RWPE2 (cell line): Measurements from ENCODE around the gene PPM1L.

ENCODE experiments used
- ATAC-seq: fragments of 200-7000 bp; cut with Tn5 transposase; 3 replicates; pipeline ENCODE4 v1.9.1; 2021; ENCODE audit warnings: low read depth
- DNase-seq: peaks from one replicate; pipeline ENCODE4 v3.0.0-alpha.2; 2020; ENCODE audit warnings: low spot score
- H3K27ac ChIP-seq: fragments of 450-650 bp; 2 replicates; pipeline ENCODE4 v1.5.1; 2017; ENCODE audit warnings: mild to moderate bottlenecking; ENCODE audit not compliant: poor library complexity, severe bottlenecking
- H3K27me3 ChIP-seq: fragments of 250-450 bp; sonication (Bioruptor Pico); 2 replicates; pipeline ENCODE4 v1.5.1; 2021; ENCODE audit warnings: mild to moderate bottlenecking, moderate library complexity; ENCODE audit not compliant: insufficient read depth, poor library complexity, severe bottlenecking
- H3K36me3 ChIP-seq: fragments of 250-450 bp; sonication (Bioruptor Pico); 2 replicates; pipeline ENCODE4 v1.5.1; 2020; ENCODE audit warnings: low read depth, mild to moderate bottlenecking, moderate library complexity
- H3K4me1 ChIP-seq: fragments of 250-450 bp; sonication (Bioruptor Pico); 2 replicates; pipeline ENCODE4 v1.5.1; 2021; ENCODE audit warnings: mild to moderate bottlenecking, moderate library complexity; ENCODE audit not compliant: insufficient read depth, poor library complexity, severe bottlenecking
- H3K4me3 ChIP-seq: fragments of 250-450 bp; sonication (Bioruptor Pico); 2 replicates; pipeline ENCODE4 v1.5.1; 2021; ENCODE audit warnings: mild to moderate bottlenecking, moderate library complexity; ENCODE audit not compliant: severe bottlenecking
- H3K9me3 ChIP-seq: fragments of 250-450 bp; sonication (Bioruptor Pico); 2 replicates; pipeline ENCODE4 v1.5.1; 2021; ENCODE audit warnings: mild to moderate bottlenecking, moderate library complexity; ENCODE audit not compliant: severe bottlenecking
- TF ChIP-seq, protein P1 (sequence below): fragments of 450-650 bp; IDR thresholded peaks from one replicate; pipeline ENCODE4 v1.5.1; 2017; ENCODE audit warnings: mild to moderate bottlenecking, moderate library complexity; ENCODE audit not compliant: poor library complexity, severe bottlenecking

PPM1L gene

DNA sequence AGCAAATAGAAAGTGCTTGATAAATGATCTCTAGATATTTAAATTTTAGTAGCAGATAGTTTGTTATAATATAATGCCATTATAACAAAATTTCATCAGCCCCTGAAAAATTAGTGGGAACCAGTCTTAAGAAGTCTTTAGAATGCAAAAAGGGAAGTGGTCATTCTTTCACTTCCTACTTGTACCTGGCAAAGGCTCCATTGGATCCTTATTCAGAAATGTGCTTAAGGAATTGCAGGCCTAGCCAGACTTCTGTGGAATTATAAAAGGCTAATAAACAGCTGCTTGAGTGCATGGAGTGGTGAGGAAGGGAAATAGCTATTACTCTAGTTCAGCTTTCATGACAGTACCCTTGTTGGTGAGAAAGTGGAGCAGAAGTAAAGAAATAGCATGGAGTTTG, 24.2 kb downstream of the PPM1L start:
- TF ChIP-seq, protein P1, sequence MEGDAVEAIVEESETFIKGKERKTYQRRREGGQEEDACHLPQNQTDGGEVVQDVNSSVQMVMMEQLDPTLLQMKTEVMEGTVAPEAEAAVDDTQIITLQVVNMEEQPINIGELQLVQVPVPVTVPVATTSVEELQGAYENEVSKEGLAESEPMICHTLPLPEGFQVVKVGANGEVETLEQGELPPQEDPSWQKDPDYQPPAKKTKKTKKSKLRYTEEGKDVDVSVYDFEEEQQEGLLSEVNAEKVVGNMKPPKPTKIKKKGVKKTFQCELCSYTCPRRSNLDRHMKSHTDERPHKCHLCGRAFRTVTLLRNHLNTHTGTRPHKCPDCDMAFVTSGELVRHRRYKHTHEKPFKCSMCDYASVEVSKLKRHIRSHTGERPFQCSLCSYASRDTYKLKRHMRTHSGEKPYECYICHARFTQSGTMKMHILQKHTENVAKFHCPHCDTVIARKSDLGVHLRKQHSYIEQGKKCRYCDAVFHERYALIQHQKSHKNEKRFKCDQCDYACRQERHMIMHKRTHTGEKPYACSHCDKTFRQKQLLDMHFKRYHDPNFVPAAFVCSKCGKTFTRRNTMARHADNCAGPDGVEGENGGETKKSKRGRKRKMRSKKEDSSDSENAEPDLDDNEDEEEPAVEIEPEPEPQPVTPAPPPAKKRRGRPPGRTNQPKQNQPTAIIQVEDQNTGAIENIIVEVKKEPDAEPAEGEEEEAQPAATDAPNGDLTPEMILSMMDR: no peak
- Histone ChIP-seq H3K4me1 (no peaks in the 10 kb centered on the region), H3K27ac (no peak overlapping the region), H3K9me3 (no peaks in the 10 kb centered on the region), H3K4me3 (no peak overlapping the region), H3K27me3 (no peaks in the 10 kb centered on the region), H3K36me3 (no peaks in the 10 kb centered on the region)
- no peak for ATAC-seq
- DNase-seq: no peak

DNA sequence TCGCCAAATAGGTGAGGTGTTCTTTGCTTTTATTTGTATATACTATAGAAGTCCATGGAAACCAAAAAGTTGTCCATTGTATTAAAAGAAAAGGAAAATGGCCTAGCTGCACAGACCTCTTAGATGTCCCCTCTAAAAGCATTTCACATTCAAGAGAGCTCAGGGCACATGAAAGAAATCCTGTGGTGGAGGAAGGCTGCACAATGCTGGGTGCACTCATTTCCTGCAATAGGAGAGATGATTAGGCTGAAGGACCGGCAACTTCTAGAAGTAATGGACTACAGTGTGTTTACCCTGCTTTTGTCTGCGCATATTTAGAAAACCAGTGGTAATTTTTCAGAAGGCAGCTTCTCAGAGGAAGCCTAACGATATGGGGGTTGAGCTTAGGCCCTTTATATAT, 25.4 kb downstream of the PPM1L start:
- no peak for ATAC-seq
- no peak for DNase-seq
- Histone ChIP-seq H3K4me3 (no peak overlapping the region), H3K27me3 (no peaks in the 10 kb centered on the region), H3K4me1 (no peaks in the 10 kb centered on the region), H3K36me3 (no peaks in the 10 kb centered on the region), H3K27ac (no peak overlapping the region), H3K9me3 (no peaks in the 10 kb centered on the region)
- TF ChIP-seq, protein P1: no peak

DNA sequence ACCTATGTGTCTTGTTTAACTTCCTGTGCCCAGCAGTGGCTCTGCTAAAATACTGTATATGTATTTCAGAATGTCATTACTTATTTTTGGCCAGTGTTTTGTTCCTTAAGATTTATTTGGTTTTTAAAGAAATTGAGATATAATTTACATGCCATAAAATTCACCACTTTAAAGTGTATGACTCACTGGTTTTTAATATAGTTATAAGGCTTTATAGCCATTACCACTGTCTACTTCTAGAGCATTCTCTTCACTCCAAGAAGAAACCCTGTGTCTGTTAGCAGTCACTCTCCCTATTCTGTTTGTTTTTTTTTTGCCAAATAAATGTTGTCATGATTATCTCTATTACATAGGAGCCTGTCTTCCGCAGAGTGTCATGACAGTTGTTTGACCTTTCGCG, 25.8 kb downstream of the PPM1L start:
- no peak overlapping the region for H3K4me3 ChIP-seq
- TF ChIP-seq, protein P1: no peak
- no peaks in the 10 kb centered on the region for H3K9me3 ChIP-seq
- no peak overlapping the region for H3K27ac ChIP-seq
- no peak for ATAC-seq
- H3K27me3 ChIP-seq: no peaks in the 10 kb centered on the region
- no peaks in the 10 kb centered on the region for H3K4me1 ChIP-seq
- no peak for DNase-seq
- no peaks in the 10 kb centered on the region for H3K36me3 ChIP-seq

DNA sequence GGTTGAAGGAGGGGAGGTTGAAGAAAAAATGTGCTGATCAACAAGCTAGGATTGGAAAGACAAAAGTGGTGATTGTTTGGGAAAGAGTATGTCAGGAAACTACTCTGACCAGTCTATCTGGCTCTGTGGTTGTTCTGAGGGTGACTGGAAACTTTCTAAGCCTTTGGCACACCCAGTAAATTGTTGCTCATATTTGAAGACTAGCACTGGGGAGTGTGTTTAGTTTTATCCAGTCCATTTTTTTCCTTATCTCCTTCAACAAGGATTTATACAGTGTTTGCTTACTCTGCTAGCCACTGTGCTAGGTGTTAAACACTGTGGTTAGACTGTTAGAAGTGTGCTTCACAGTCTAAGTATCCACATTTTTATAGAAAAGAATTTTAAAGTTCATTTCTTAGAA, 28.8 kb downstream of the PPM1L start:
- Histone ChIP-seq H3K4me3 (no peak overlapping the region), H3K4me1 (no peaks in the 10 kb centered on the region), H3K27ac (no peak overlapping the region), H3K9me3 (no peaks in the 10 kb centered on the region), H3K27me3 (no peaks in the 10 kb centered on the region), H3K36me3 (no peaks in the 10 kb centered on the region)
- TF ChIP-seq, protein P1: no peak
- DNase-seq (no peak), ATAC-seq (no peak)

DNA sequence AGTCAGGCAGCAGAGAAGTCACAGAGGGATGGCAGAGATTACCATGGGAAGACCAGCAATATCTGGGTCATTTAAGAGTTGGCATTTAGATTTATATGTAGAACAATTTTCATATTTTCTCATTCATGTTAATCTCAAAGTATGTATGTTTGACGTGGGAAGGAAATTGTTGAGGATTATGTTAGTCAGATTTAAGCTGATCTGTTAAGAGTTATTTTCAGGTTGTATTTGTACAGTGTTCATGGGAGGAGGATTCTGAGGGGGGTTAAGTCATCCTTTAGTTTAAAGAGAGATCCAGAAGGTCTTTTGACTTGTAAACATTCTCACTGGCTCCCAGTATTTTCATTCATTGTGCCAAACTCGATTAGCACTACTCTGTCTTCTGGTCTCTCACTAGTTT, 34.7 kb downstream of the PPM1L start:
- Histone ChIP-seq H3K9me3 (no peaks in the 10 kb centered on the region), H3K36me3 (no peaks in the 10 kb centered on the region), H3K4me3 (no peak overlapping the region), H3K4me1 (no peaks in the 10 kb centered on the region), H3K27ac (no peak overlapping the region), H3K27me3 (no peaks in the 10 kb centered on the region)
- DNase-seq: no peak
- ATAC-seq: no peak
- TF ChIP-seq, protein P1: no peak
